ENCODE measurements around the gene LAMC1.
A peak's percentile ranks its signal among the peaks of the same experiment; 100 is the strongest.

LAMC1 gene

GRCh38 chr1:183193963-183194525, 170.8 kb downstream of the LAMC1 start (continued):
- TF ChIP-seq ZSCAN5A (tag by site-specific recombination; IDR thresholded peaks at IDR 0.05), result no peak

- no peaks in the 10 kb centered on the region for H3K36me3 ChIP-seq (ENCODE audit: control insufficient read depth in 2 of 2, insufficient read depth in 1 of 2, low read length in 2 of 2)
- H3K9me3 ChIP-seq (ENCODE audit: control insufficient read depth, insufficient read depth, low read depth, low read length), result no peaks in the 10 kb centered on the region
- no peak overlapping the region for H3K27ac ChIP-seq (ENCODE audit: extremely low read depth, low read depth, low read length)
- ChIA-PET CTCF (interaction anchor here (1.4 to 2.0 kb wide), 3 partner anchors 40 to 232 kb away, joined by 3 to 6 read pairs (median 5); no protein-coding TSS in a partner anchor), POLR2A (no interaction called here)
- TF ChIP-seq ZSCAN18 (tag by site-specific recombination; IDR thresholded peaks at IDR 0.05) (no peak), ZNF623 (tag by site-specific recombination; IDR thresholded peaks at IDR 0.05) (no peak), ZNF473 (tag by site-specific recombination; IDR thresholded peaks at IDR 0.05) (no peak), HOXD13 (CRISPR knock-in tag; IDR thresholded peaks at IDR 0.05; ENCODE audit: borderline replicate concordance) (no peak), ZNF10 (tag by site-specific recombination; IDR thresholded peaks at IDR 0.05) (no peak), ZNF830 (tag by site-specific recombination; IDR thresholded peaks at IDR 0.05; ENCODE audit: low read depth) (no peak), BCL11A (tag by site-specific recombination; IDR thresholded peaks at IDR 0.05; ENCODE audit: low read depth) (no peak), ZNF571 (tag by site-specific recombination; IDR thresholded peaks at IDR 0.05) (no peak), ZNF350 (tag by site-specific recombination; IDR thresholded peaks at IDR 0.05) (no peak), ZSCAN30 (tag by site-specific recombination; IDR thresholded peaks at IDR 0.05) (no peak)
- no peaks in the 10 kb centered on the region for H3K4me1 ChIP-seq (ENCODE audit: control insufficient read depth, insufficient read depth, low read length)
- H3K4me3 ChIP-seq (ENCODE audit: low read depth, low read length), result no peak overlapping the region
Measured at GRCh38 chr1:183194527-183195141, 171.4 kb downstream of the LAMC1 start.

- ChIA-PET CTCF (interaction anchor here (1.0 to 2.0 kb wide), 4 partner anchors 11 to 233 kb away, joined by 3 to 6 read pairs (median 3); no protein-coding TSS in a partner anchor), POLR2A (no interaction called here)
- H3K4me1 ChIP-seq (ENCODE audit: control insufficient read depth, insufficient read depth, low read length), result no peaks in the 10 kb centered on the region
- no peak overlapping the region for H3K27ac ChIP-seq (ENCODE audit: extremely low read depth, low read depth, low read length)
- H3K4me3 ChIP-seq (ENCODE audit: low read depth, low read length), result no peak overlapping the region
- H3K9me3 ChIP-seq (ENCODE audit: control insufficient read depth, insufficient read depth, low read depth, low read length), result no peaks in the 10 kb centered on the region
- H3K36me3 ChIP-seq (ENCODE audit: control insufficient read depth in 2 of 2, insufficient read depth in 1 of 2, low read length in 2 of 2), result no peaks in the 10 kb centered on the region
- TF ChIP-seq ZNF239 (tag by site-specific recombination; IDR thresholded peaks at IDR 0.05) (no peak), ZNF629 (tag by site-specific recombination; IDR thresholded peaks at IDR 0.05) (no peak), ZSCAN18 (tag by site-specific recombination; IDR thresholded peaks at IDR 0.05) (no peak), ZBTB7A (tag by site-specific recombination; IDR thresholded peaks at IDR 0.05; ENCODE audit: low read depth) (no peak), SCRT2 (tag by site-specific recombination; IDR thresholded peaks at IDR 0.05) (peak; percentile 63), BCL11A (tag by site-specific recombination; IDR thresholded peaks at IDR 0.05; ENCODE audit: low read depth) (no peak), ZNF18 (tag by site-specific recombination; IDR thresholded peaks at IDR 0.05) (peak; percentile 76), ZNF843 (tag by site-specific recombination; IDR thresholded peaks at IDR 0.05) (no peak), ZNF10 (tag by site-specific recombination; IDR thresholded peaks at IDR 0.05) (no peak), PRDM1 (tag by site-specific recombination; IDR thresholded peaks at IDR 0.05) (no peak), GLI2 (tag by site-specific recombination; IDR thresholded peaks at IDR 0.05; ENCODE audit: borderline replicate concordance, low read depth) (no peak), ZNF521 (tag by site-specific recombination; IDR thresholded peaks at IDR 0.05) (no peak), SP3 (tag by site-specific recombination; IDR thresholded peaks at IDR 0.05) (no peak), ATF2 (tag by site-specific recombination; IDR thresholded peaks at IDR 0.05; ENCODE audit: low read depth) (no peak), ZNF768 (tag by site-specific recombination; IDR thresholded peaks at IDR 0.05) (no peak), YY2 (tag by site-specific recombination; IDR thresholded peaks at IDR 0.05) (no peak), SCRT1 (tag by site-specific recombination; IDR thresholded peaks at IDR 0.05; ENCODE audit: borderline replicate concordance) (peak; percentile 34; the same call in 1 of the 2 replicates), ZXDB (tag by site-specific recombination; IDR thresholded peaks at IDR 0.05) (no peak)
Measured at GRCh38 chr1:183195142-183195574, 171.9 kb downstream of the LAMC1 start.

Data from HEK293 (cell line).